Colon (tissue), 2 donors: ENCODE measurements around the gene HTT.

Source experiments
- FAIRE-seq: peaks from 2 replicates; lab custom pipeline; 2012; peaks lifted over from hg19 to GRCh38; lab: Jason Lieb, UNC
- donor health status: control.
- donor health status: control.

Gene HTT

DNA sequence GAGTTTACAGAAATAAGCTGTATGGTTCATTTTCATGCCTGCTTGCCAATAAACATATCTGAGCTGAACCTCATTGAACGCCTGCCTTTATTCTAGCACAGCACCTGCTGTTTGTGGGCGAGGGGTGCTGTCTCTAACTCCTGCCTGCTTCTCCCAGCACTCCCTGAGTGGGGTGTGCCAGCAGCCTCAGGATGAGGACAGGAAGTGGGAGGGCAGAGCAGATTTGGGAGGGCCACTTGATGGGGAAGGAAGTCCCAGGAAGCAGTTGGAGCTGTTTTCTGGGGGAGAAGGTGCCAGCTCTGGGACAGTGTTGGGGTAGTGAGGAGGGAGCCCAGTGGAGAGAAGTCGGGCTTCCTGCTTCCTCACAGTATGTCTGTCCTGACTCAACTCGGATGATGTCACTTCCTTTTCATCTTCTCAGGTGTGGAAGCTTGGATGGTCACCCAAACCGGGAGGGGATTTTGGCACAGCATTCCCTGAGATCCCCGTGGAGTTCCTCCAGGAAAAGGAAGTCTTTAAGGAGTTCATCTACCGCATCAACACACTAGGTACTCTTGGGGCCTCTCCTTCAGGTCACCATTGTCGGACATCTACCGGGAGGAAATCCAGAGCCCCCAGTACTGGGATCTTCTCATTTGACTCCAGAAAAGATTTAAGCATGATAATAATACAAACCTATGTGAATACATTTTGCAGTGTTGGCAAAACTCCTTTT lies 145.4 kb downstream of the HTT start:
- no peak for FAIRE-seq

DNA sequence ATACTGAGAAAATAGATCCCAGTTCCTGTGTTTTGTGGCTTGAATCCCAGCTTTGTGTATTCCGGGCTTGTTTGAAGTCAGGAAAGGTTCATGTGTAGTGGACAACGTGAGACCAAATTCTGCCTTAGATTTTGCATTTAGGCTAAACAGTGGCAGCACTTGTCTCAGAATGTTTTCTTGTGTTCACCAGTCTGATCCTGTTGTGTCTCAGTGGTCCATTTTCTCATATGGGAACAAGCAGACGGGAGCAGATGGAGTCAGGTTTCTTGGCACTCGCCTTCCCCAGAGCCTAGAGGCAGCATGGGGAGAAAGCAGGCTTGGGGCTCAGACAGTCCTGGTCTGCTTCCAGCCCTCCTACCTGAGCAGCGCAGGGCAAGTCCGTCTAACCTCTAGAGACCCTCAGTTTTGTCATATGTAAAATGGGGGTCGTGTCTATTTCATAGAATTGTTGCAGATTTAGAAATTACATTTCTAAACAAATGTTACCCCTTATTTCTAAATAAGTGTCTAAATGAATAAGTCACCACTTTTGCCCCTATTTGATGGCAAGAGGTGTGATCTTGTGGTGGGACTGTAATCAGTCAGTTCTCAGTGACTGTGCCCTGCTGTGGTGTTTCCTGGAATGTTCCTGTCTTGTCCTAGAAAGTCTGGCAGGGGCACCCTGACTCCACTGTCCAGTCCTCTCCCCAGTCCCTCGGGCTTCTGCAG lies 146.1 kb downstream of the HTT start:
- no peak for FAIRE-seq

DNA sequence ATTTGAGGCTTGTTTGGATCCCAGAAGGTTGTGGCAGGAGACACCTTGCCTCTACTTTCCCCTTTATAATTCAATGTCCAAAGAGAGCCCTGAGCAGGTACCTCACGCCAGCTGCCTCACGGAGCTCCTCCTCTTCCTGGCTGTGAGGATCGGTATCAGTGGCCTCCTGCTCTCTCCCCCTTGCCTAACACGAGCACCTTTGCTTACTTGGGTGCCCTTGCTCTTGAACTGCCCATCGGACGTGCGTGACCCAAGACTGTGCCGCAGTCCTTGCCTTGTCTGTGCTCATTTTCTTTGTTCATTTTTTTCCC lies 146.7 kb downstream of the HTT start:
- FAIRE-seq = no peak

DNA sequence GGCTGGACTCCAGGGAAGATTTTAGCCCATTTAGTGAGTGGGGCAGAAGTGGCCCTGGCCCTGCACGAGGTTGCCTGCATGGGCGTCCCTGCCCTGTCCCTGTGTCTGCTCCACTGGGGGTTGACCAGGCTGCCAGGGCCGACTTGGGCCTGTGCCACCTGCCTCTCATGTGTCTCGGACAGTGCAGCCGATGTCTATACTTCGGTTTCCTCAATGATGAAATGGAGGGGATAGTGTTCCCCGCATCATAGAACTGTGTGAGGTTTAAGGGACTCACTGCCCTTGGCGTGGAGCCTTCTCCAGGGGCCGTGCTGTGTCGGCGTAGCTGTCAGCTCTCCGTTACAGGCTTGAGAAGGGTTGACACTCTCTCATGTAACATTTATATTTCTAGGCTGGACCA lies 147.5 kb downstream of the HTT start:
- no peak for FAIRE-seq

DNA sequence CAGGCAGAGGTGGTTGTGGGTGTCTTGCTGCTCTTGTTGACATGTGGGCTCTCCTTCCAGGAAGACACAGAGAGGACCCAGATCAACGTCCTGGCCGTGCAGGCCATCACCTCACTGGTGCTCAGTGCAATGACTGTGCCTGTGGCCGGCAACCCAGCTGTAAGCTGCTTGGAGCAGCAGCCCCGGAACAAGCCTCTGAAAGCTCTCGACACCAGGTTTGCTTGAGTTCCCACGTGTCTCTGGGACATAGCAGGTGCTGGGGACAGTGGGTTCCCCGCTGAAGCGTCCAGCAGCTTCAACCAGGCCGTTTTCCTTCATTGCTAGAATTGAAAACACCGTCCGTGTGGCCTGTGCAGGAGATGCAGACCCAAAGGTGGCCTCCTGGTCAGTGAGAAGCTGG lies 148.9 kb downstream of the HTT start:
- no peak for FAIRE-seq

DNA sequence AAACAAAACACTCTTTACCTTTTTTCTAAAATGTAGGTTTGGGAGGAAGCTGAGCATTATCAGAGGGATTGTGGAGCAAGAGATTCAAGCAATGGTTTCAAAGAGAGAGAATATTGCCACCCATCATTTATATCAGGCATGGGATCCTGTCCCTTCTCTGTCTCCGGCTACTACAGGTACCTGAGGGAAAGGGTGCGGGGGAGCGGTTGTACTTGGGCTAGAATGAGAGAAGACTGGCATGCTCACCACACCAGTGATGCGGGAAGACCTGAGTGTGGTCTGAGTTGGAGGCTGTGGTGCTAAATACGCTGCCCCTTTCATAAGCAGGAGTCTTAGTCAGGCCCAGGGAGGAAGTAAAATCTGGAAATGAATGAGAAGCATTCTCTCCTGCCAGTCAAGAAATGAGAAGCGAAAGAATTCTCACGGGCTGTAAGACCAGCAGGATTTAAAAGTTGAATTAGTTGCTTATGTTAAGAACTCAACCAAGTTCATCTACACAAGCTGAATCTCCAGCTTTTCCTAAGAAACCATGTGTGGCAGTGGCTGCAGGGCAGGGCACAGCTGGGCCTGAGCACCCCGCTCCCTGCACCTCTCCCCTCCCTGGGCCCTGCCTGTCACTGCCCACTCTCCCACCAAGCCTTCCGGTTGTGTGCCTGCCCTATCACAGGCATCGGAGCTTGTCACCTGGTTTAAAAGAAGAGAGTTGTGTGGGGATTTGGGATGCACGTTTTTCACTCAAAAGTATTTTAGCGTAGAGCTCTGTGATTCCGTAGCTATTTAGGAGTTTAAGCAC lies 149.7 kb downstream of the HTT start:
- FAIRE-seq = no peak

DNA sequence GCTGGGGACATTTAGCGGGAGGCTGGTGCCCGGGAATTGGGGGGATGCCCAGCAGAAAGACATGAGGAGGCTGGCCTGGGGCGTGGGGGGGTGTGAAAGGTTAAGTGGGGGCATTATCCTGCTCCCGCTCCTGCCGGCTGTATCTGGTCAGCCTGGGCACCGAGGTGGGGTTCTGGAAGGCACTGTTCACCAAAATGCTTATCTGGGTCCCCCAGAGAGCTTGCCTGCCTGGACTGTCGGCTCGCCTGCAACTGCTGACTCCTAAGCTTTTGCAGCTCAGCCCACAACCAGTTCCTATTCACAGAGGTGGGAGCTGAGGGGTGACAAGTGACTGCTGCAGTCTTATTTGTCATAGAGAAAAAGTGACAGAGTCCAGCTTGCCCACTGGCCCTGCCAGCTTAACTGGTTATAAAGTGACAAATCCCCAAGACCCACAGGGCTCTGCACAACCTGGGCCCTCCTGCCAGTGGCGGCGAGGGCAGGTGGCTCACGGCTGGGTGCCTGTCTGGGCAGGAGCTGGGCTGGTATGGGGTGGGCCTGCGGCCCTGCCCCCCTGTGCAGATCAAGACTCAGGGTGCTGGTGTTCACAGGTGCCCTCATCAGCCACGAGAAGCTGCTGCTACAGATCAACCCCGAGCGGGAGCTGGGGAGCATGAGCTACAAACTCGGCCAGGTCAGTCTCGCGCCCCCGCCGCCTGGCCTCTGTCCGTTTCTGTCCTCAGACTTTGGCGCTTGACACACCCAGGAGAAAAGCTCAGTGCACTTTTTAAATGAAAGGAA lies 150.8 kb downstream of the HTT start:
- FAIRE-seq = no peak

DNA sequence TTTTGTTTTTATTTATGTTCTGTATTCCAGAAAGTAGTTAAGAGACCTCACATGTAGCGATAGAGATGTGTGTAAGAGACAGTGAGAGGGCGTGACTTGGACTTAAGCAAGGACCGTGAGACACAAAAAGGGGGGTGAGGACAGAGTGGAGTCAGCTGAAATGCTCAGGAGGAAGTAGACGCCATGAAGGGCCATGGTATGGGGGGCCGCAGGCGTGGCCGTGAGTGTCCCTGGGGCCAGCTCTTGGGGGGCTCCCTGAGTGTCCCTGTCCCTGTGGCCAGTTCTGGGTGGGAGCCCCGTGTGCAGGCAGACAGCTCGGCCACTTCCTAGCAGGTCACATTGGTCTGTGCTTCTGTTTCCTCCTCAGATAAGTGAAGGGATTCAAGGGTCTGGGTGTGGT lies 151.5 kb downstream of the HTT start:
- FAIRE-seq = no peak

DNA sequence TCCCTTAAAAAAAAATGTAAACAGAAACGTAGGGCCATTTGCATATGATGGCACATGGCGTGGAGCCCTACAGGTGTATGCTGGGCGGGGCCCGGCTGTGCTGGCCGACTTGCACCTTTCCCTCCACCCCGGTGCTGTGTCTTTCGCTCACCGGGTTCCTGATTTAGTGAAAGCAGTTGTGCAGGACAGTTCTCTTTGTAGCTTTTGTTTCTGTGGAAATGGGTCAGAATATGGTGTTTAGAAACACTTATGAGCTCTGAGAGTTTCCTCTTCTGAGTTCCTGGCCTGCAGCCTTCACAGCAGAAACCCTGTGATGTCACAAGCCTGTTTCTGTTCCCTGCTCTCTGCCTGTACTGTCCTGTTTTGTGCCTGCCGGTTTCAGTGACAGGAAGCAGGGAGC lies 152.0 kb downstream of the HTT start:
- FAIRE-seq = no peak

DNA sequence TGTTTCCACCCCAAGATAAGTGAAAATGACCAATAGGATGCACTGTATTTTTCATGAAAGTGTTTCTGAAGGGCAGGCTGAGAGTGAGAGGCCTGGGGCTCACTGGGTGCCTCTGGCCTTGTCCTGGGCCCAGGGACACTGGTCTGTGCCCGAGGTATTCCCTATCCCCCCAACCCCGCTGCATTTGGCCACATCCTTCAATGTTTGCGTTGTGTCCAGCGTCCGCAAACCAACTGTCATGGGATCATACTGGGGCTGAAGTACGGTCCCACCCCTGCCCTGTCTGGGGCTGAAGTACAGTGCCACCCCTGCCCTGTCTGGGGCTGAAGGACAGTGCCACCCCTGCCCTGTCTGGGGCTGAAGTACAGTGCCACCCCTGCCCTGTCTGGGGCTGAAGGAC lies 152.5 kb downstream of the HTT start:
- FAIRE-seq = no peak

DNA sequence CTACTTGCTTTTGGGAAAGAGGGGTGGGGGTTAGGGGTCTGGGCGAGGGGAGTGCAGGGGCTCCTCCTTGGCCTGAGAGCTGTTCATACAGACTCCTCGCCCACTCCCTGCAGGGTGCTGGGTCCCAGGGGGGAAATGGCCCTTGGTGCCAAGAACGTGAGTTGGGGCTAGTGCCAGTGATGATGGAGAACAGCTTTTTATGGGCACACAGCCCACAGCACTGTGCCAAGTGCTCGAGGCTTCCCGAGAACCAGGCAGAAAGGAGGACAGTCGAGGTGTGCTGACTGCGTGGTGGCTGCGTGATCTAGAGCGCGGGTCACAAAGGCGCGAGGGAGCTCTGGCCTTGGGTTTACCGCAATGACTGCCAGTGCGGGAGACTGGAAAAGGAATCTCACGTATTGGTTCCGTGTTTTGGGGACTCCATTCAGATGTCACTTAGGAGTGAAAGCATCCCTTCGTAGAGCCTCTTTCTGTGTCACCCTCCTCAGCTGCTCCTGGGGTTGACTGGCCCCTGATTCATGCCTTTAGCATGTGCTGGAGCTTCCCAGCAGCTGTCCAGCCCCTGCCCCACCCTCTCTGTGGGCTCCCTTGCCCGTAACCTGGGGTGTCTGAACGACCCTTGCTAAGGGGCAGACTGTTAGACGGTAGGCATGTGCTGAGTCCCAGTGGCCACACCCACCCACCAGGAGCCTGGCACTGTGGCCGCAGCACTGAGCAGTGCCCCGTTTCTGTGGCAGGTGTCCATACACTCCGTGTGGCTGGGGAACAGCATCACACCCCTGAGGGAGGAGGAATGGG lies 153.6 kb downstream of the HTT start:
- no peak for FAIRE-seq

DNA sequence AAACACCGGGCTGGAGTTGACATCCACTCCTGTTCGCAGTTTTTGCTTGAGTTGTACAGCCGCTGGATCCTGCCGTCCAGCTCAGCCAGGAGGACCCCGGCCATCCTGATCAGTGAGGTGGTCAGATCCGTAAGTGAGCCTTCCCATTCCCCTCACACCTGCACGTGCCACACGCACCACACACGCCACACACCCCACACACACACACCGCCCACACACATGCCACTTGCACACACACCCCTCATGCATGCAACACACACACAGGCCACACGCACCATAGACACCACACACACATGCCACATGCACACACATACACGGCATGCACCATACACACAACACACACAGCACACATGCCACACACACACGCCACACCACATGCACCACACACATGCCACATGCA lies 154.4 kb downstream of the HTT start:
- FAIRE-seq = no peak

DNA sequence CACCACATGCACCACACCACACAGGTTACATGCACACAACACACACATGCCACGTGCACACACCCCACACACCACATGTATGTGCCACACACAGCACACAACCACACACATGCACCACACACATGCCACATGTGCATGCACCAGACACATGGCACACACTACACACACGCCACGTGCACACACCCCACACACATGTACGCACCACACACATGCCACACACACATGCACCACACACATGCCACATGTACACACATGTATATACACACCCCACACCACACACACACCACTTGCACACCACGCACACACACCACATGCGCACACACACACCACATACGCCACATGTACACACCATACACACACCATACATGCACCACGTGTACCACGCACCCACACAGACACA lies 154.8 kb downstream of the HTT start:
- no peak for FAIRE-seq

DNA sequence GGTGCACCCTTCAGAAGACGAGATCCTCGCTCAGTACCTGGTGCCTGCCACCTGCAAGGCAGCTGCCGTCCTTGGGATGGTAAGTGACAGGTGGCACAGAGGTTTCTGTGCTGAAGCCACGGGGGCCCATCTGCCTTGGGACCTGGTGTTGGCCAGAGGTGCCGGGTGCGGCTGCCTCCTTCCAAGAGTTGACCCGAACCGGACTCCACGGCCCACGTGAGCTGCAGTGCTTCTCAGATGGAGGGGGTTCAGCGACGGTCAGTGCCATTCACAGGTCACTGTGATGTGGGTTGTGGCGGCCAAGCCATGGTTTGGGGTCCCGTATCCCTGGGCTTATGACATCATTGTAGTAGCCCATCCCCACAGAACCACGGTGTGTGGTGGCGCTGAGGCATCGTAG lies 155.5 kb downstream of the HTT start:
- no peak for FAIRE-seq

DNA sequence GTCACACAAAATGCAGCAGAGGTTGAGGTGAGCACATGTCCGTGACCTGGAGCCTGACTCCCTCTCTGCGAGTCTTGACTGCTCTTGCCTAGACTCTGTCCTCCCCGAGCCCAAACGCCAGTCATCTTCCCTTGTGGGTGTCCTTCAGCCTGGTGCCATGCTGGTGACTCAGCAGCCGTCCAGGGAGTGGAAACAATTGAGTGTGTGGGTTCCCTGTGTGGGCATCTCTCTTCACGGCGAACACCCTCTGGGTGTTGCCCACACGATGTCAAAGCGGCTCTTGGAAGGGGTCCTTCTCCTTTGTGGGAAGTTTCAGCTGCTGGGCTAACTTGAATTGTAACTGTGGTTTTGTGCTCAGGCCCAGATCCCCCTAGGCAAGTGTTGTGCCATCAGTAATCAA lies 157.0 kb downstream of the HTT start:
- FAIRE-seq = no peak

DNA sequence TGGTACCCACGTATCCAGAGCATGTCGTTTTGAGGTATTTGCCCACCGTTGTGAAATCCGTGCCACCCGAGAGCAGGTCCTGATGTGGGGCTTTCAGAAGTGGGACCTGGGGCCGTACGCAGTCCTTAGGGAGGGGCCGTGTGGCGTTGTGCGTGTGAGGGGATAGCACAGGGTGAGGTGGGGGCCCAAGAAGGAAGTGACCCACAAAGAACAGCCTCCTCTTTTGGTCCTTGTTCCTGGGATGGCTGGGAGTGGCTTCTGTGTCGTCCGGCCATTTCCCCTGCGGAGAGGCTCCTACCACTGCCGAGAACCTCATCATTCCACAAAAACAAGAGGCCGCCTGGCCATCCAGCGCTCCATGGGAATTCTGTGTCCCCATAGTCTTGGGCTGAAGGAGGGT lies 157.5 kb downstream of the HTT start:
- FAIRE-seq = no peak

DNA sequence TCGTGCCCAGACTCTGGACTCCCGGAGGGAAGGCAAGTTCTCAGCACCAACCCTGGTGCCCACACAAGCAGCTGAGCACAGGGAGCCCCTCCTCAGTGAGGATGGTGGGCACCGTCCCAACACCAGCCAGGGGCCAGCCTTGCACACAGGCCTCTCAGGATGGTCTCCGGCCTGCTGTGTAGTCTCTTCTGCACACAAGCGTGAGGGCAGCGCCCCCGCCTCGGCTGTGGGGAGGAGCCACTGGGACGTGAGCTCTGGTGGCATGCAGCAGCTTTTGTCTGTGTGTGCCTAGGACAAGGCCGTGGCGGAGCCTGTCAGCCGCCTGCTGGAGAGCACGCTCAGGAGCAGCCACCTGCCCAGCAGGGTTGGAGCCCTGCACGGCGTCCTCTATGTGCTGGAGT lies 158.4 kb downstream of the HTT start:
- FAIRE-seq = no peak

DNA sequence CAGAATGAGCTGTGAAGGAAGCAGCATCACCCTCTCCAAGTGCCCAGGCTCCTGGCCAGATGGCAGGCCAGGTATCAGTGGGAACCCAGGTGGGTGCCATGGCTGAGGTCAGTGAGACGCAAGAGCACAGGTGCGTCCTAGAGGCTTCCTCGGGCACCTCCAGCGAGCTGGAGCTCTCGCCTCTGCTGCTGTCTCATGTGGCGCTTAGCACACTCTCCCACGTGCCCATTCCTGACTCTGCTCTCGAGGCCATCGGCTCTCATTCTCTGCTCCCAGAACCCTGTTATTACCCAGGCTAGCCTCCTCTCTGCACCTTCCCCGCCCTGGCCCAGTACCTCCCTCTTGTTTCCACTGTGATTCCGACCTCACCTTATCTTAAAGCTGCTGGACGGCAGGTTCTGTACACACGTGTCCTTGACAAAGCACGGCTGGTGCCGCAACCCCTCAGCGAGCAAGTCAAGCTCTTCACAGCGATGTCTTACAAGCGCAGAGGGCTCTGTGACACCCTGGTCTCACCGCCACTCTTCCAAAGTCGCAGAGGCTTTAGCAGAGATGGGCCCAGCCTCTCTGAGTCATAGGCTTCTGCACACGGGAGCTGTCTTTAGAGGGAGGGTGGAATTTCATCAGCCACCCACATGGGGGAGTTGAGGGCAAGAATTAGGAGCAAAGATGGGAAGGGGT lies 159.1 kb downstream of the HTT start:
- FAIRE-seq = no peak

DNA sequence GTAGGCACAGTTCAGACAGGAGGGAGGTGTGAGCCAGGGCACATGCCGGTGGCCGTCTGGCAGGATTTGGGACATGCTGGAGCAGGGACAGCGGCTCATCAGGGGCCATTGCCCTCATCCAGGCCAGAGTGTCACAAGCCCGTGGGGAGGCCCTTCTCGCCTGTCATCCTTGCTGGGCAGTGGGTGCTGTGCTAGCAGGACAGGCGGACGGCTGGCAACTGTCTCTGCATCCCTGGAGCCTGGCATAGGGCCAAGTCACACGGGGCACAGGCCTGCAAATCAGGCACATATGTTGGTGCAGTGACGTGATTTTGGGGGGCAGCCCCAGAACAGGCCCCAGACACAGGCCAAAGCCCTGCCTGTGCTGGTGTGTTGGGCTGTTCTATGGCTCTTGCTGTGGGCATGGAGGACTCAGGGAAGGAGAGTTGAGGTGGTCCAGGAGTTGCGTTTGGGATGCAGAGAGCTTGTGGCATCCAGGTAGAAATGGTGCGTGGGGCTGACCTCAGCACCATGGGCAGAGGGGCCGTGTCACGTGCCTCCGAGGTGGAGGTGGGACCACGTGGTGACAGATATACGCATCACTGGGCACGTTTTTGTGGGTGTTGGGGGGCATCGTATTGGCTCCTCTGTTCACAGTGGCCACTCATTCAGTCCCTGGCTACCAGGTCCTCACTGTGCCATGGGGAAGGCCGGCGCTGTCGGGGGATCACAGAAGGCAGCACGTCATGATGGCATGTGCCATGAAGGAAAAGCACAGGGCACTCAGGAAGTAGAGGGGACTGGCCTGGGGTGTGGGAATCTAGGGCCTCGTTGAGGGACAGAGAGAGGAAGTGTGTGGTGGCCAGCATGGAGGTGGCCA lies 159.9 kb downstream of the HTT start:
- FAIRE-seq = no peak

DNA sequence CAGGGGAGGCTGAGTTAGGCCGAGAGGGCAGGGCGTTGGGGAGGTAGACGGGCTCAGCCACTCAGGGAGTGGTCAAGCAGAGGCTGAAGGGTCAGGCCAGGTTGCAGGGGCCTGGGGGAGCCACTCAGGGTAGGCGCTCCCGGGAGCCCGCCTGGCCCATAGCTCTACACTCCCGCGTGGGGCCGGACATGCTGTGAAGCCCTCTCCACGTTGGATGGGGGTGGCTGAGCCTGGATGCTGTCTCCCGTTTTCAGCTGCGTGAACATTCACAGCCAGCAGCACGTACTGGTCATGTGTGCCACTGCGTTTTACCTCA lies 160.5 kb downstream of the HTT start:
- no peak for FAIRE-seq

DNA sequence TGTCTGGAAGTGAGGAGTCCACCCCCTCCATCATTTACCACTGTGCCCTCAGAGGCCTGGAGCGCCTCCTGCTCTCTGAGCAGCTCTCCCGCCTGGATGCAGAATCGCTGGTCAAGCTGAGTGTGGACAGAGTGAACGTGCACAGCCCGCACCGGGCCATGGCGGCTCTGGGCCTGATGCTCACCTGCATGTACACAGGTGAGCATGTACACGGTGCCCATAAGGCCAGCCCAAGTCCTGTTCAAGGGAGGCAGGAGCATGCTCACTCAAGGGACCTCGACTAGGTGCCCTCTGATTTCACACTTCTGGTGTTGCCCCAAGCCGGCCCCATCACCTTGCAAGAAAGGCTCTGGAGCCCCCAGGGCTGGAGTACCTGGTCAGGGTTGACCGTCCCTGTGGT lies 161.1 kb downstream of the HTT start:
- FAIRE-seq = no peak
